HG03039 (cell line): ENCODE results near the gene HMMR.

Experiments
- ATAC-seq: cut with Tn5 transposase; IDR thresholded peaks from one replicate; pipeline ENCODE4 v1.9.1; 2021; ENCODE audit warnings: mild to moderate bottlenecking, moderate library complexity; ENCODE audit not compliant: unreplicated experiment

HMMR gene

GRCh38 chr5:163458778-163459385 is 1.6 kb upstream of the HMMR start:
- ATAC-seq, result no peak

GRCh38 chr5:163459462-163459818 is 992 bp upstream of the HMMR start:
- peak; percentile 3 for ATAC-seq

- ATAC-seq, result peak; percentile 84
Measured at GRCh38 chr5:163459819-163460561, 442 bp upstream of the HMMR start, which contains the start of gene NUDCD2. TSS of gene NUDCD2 (minus strand) at chr5:163460102. CDS start at chr5:163460050, 52 bp downstream.

GRCh38 chr5:163463063-163463435 is 2.6 kb downstream of the HMMR start:
- no peak for ATAC-seq

- ATAC-seq, result no peak
Measured at GRCh38 chr5:163467682-163468081, 7.2 kb downstream of the HMMR start.

GRCh38 chr5:163473635-163474243 is 13.3 kb downstream of the HMMR start:
- ATAC-seq, result no peak

- ATAC-seq, result no peak
Measured at GRCh38 chr5:163475411-163475810, 15.0 kb downstream of the HMMR start.

- ATAC-seq, result no peak
Measured at GRCh38 chr5:163478126-163478981, 17.9 kb downstream of the HMMR start.

- ATAC-seq, result no peak
Measured at GRCh38 chr5:163478982-163479271, 18.5 kb downstream of the HMMR start.

GRCh38 chr5:163489055-163489744 is 28.8 kb downstream of the HMMR start:
- no peak for ATAC-seq

- no peak for ATAC-seq
Measured at GRCh38 chr5:163489745-163490075, 29.3 kb downstream of the HMMR start.

- no peak for ATAC-seq
Measured at GRCh38 chr5:163496286-163496685, 35.9 kb downstream of the HMMR start.

- no peak for ATAC-seq
Measured at GRCh38 chr5:163497315-163497714, 36.9 kb downstream of the HMMR start.

- no peak for ATAC-seq
Measured at GRCh38 chr5:163498886-163499285, 38.5 kb downstream of the HMMR start.

- ATAC-seq, result no peak
Measured at GRCh38 chr5:163502521-163502920, 42.1 kb downstream of the HMMR start.

GRCh38 chr5:163503106-163504078 is 43.0 kb downstream of the HMMR start:
- ATAC-seq, result no peak

GRCh38 chr5:163504079-163504931 is 43.9 kb downstream of the HMMR start:
- ATAC-seq, result no peak

- ATAC-seq, result no peak
Measured at GRCh38 chr5:163505049-163505367, 44.6 kb downstream of the HMMR start.
